GM10248 (cell line): ENCODE results near the gene C5orf15.

Experiments
- CTCF ChIA-PET: fragments of 300-600 bp; sonication (Branson Sonifier 250); formaldehyde crosslinking; extraction: SDS; loops from one replicate; lab custom pipeline; 2021; ENCODE audit warnings: antibody characterized with exemption; lab: Yijun Ruan, JAX
- POLR2A ChIA-PET: fragments of 350-650 bp; sonication (Branson Sonifier 250); formaldehyde crosslinking; extraction: SDS; loops from one replicate; lab custom pipeline; 2020; ENCODE audit warnings: antibody characterized with exemption; lab: Yijun Ruan, JAX
- DNase-seq: peaks from one replicate; pipeline ENCODE4 v3.0.0; 2012; ENCODE audit errors: extremely low spot score
- CTCF ChIP-seq: IDR thresholded peaks from 2 replicates; pipeline ENCODE4 v1.5.1; 2012; ENCODE audit warnings: mild to moderate bottlenecking, low read depth; ENCODE audit errors: extremely low read depth, missing control alignments, control extremely low read depth

The C5orf15 gene

GRCh38 chr5:133994990-133995333, 26.5 kb upstream of the C5orf15 start:
- DNase-seq, result no peak
- TF ChIP-seq CTCF, result no peak
- CTCF ChIA-PET, result interaction anchor here (1.1 to 5.0 kb wide), 6 partner anchors 8 to 592 kb away, joined by 3 to 36 read pairs (median 10); no protein-coding TSS in a partner anchor
- POLR2A ChIA-PET, result no interaction called here

- CTCF ChIA-PET, result interaction anchor here (2.5 to 5.0 kb wide), 5 partner anchors 8 to 45 kb away, joined by 6 to 36 read pairs (median 9); partner anchors contain the start of gene VDAC1
- no peak for TF ChIP-seq CTCF
- POLR2A ChIA-PET, result no interaction called here
- no peak for DNase-seq
Measured at GRCh38 chr5:133994297-133994989, 26.0 kb upstream of the C5orf15 start.

GRCh38 chr5:133993185-133993936, 24.9 kb upstream of the C5orf15 start:
- DNase-seq, result no peak
- ChIA-PET POLR2A (interaction anchor here (0.5 kb wide), 1 partner anchor 171 kb away, joined by 4 read pairs; no protein-coding TSS in a partner anchor), CTCF (interaction anchor here (0.6 to 5.0 kb wide), 9 partner anchors 10 to 48 kb away, joined by 3 to 36 read pairs (median 5); partner anchors contain the start of gene VDAC1)
- TF ChIP-seq CTCF, result no peak

- TF ChIP-seq CTCF, result no peak
- CTCF ChIA-PET, result interaction anchor here (0.6 to 5.0 kb wide), 8 partner anchors 9 to 47 kb away, joined by 3 to 36 read pairs (median 4); partner anchors contain the start of gene VDAC1
- POLR2A ChIA-PET, result interaction anchor here (0.5 kb wide), 1 partner anchor 172 kb away, joined by 4 read pairs; no protein-coding TSS in a partner anchor
- DNase-seq, result no peak
Measured at GRCh38 chr5:133992429-133993155, 24.2 kb upstream of the C5orf15 start.

- ChIA-PET POLR2A (no interaction called here), CTCF (interaction anchor here (0.8 to 5.0 kb wide), 4 partner anchors 11 to 48 kb away, joined by 3 to 36 read pairs (median 8); partner anchors contain the start of gene VDAC1)
- TF ChIP-seq CTCF, result no peak
- DNase-seq, result no peak
Measured at GRCh38 chr5:133991171-133991910, 22.9 kb upstream of the C5orf15 start.
